ENCODE results near the gene BRD9.
"Not testable (repeated sequence)": the region's sequence is repeated elsewhere in the genome, so short reads cannot be mapped to it uniquely, and the experiment has no call there.

The BRD9 gene

GRCh38 chr5:842402-843221 lies 50.0 kb downstream of the BRD9 start:
- H3K27ac ChIP-seq (ENCODE audit: low read depth, low read length, severe bottlenecking); H3K9me3 ChIP-seq (ENCODE audit: control insufficient read depth, low read length); H3K4me1 ChIP-seq (ENCODE audit: control insufficient read depth, insufficient read depth, low read length, poor library complexity, severe bottlenecking); H3K4me3 ChIP-seq (ENCODE audit: extremely low read depth, insufficient read depth, low read length, poor library complexity, severe bottlenecking); H3K36me3 ChIP-seq (ENCODE audit: control insufficient read depth, insufficient read depth, low read length): not testable (repeated sequence)
- 88 to 92% methylated on average over 6 to 17 of the region's 32 CpGs for WGBS, 2 experiments (ENCODE audit: insufficient coverage in 2 of 2)

GRCh38 chr5:841531-842401 lies 50.8 kb downstream of the BRD9 start:
- not testable (repeated sequence) for H3K4me1 ChIP-seq (ENCODE audit: control insufficient read depth, insufficient read depth, low read length, poor library complexity, severe bottlenecking); H3K9me3 ChIP-seq (ENCODE audit: control insufficient read depth, low read length); H3K36me3 ChIP-seq (ENCODE audit: control insufficient read depth, insufficient read depth, low read length); H3K27ac ChIP-seq (ENCODE audit: low read depth, low read length, severe bottlenecking); H3K4me3 ChIP-seq (ENCODE audit: extremely low read depth, insufficient read depth, low read length, poor library complexity, severe bottlenecking)
- WGBS, 2 experiments (ENCODE audit: insufficient coverage in 2 of 2), result 95 to 98% methylated on average over 7 to 8 of the region's 15 CpGs

- not testable (repeated sequence) for H3K4me3 ChIP-seq (ENCODE audit: extremely low read depth, insufficient read depth, low read length, poor library complexity, severe bottlenecking); H3K9me3 ChIP-seq (ENCODE audit: control insufficient read depth, low read length); H3K4me1 ChIP-seq (ENCODE audit: control insufficient read depth, insufficient read depth, low read length, poor library complexity, severe bottlenecking); H3K27ac ChIP-seq (ENCODE audit: low read depth, low read length, severe bottlenecking); H3K36me3 ChIP-seq (ENCODE audit: control insufficient read depth, insufficient read depth, low read length)
- no CpG with 5 or more reads among the region's 10 CpGs for WGBS, 2 experiments (ENCODE audit: insufficient coverage in 2 of 2)
These were observed 51.6 kb downstream of the BRD9 start for GRCh38 chr5:840974-841435.

- H3K4me3 ChIP-seq (ENCODE audit: extremely low read depth, insufficient read depth, low read length, poor library complexity, severe bottlenecking); H3K27ac ChIP-seq (ENCODE audit: low read depth, low read length, severe bottlenecking); H3K9me3 ChIP-seq (ENCODE audit: control insufficient read depth, low read length); H3K4me1 ChIP-seq (ENCODE audit: control insufficient read depth, insufficient read depth, low read length, poor library complexity, severe bottlenecking); H3K36me3 ChIP-seq (ENCODE audit: control insufficient read depth, insufficient read depth, low read length): not testable (repeated sequence)
- WGBS, 2 experiments (ENCODE audit: insufficient coverage in 2 of 2), result 93% methylated on average over 18 of the region's 21 CpGs
These were observed 52.3 kb downstream of the BRD9 start for GRCh38 chr5:840118-840973.

GRCh38 chr5:838431-838851 lies 54.2 kb downstream of the BRD9 start:
- not testable (repeated sequence) for H3K36me3 ChIP-seq (ENCODE audit: control insufficient read depth, insufficient read depth, low read length); H3K27ac ChIP-seq (ENCODE audit: low read depth, low read length, severe bottlenecking); H3K4me1 ChIP-seq (ENCODE audit: control insufficient read depth, insufficient read depth, low read length, poor library complexity, severe bottlenecking); H3K4me3 ChIP-seq (ENCODE audit: extremely low read depth, insufficient read depth, low read length, poor library complexity, severe bottlenecking); H3K9me3 ChIP-seq (ENCODE audit: control insufficient read depth, low read length)
- WGBS, 2 experiments (ENCODE audit: insufficient coverage in 2 of 2), result 78 to 92% methylated on average over 4 to 5 of the region's 10 CpGs

DNA sequence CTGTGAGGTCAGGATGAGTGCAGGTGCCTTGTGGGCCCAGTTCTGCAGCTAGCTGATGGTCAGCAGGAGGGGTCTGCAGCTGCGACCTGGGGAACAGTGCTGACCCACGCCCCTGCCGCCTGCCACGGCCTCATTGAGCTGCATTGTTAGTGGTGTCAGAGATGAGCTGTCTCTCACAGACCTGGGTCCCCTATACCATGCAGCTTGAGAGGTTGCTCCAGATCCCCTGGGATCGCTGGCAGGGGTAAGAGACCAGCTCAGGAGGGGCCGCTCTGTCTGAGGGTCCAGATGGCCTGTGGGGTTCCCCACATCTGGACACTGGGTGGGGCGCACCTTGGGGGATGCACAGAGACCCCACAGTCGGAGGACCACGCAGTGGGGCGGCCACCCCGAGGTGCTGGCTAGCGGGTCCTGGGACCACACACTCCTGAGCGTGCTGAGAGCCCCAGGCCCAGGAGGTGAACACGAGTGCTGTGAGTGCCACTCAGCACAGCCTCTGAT lies 54.9 kb downstream of the BRD9 start:
- not testable (repeated sequence) for H3K9me3 ChIP-seq (ENCODE audit: control insufficient read depth, low read length); H3K4me1 ChIP-seq (ENCODE audit: control insufficient read depth, insufficient read depth, low read length, poor library complexity, severe bottlenecking); H3K4me3 ChIP-seq (ENCODE audit: extremely low read depth, insufficient read depth, low read length, poor library complexity, severe bottlenecking); H3K27ac ChIP-seq (ENCODE audit: low read depth, low read length, severe bottlenecking); H3K36me3 ChIP-seq (ENCODE audit: control insufficient read depth, insufficient read depth, low read length)
- 94 to 95% methylated on average over 6 to 14 of the region's 14 CpGs for WGBS, 2 experiments (ENCODE audit: insufficient coverage in 2 of 2)

DNA sequence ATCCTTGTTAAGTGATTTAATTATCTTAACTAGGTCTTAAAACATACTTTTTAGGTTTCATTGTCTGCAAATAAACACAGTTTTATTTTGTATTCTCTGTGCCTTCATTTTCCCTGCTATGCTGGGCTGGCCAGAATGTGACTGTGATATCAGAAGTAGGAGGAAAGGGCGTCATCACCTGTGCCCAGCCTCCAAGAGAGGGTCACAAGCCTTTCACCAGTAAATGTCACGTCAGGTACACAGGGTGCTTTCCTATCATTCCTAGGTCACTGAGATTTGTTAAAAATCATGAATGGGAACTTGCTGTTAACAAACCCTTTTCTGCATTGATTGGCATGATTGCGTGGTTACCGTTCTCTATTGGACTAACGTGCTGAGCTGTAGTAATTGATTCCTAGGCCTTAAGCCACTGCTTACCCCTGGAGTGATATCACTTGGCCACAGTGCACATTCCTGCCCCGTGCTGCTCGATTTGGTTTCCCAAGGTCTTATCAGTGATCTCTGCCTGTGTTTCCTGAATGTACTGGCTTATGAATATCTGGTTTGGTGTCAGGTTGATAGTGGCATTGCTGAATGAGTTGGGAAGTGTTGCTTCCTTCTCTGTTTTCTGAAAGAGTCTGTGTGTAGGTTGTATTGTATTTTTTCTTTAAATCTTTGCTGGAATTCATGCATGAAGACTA lies 56.5 kb downstream of the BRD9 start:
- WGBS, 2 experiments (ENCODE audit: insufficient coverage in 2 of 2), result 95 to 97% methylated on average over 4 to 7 of the region's 7 CpGs
- not testable (repeated sequence) for H3K4me3 ChIP-seq (ENCODE audit: extremely low read depth, insufficient read depth, low read length, poor library complexity, severe bottlenecking); H3K27ac ChIP-seq (ENCODE audit: low read depth, low read length, severe bottlenecking)

GRCh38 chr5:834013-834412 lies 58.6 kb downstream of the BRD9 start:
- H3K36me3 ChIP-seq (ENCODE audit: control insufficient read depth, insufficient read depth, low read length); H3K9me3 ChIP-seq (ENCODE audit: control insufficient read depth, low read length); H3K27ac ChIP-seq (ENCODE audit: low read depth, low read length, severe bottlenecking); H3K4me3 ChIP-seq (ENCODE audit: extremely low read depth, insufficient read depth, low read length, poor library complexity, severe bottlenecking); H3K4me1 ChIP-seq (ENCODE audit: control insufficient read depth, insufficient read depth, low read length, poor library complexity, severe bottlenecking): not testable (repeated sequence)
- WGBS, 2 experiments (ENCODE audit: insufficient coverage in 2 of 2), result no CpG with 5 or more reads among the region's 2 CpGs

More for the DNA sequence above, 56.5 kb downstream of the BRD9 start:
- not testable (repeated sequence) for H3K4me1 ChIP-seq (ENCODE audit: control insufficient read depth, insufficient read depth, low read length, poor library complexity, severe bottlenecking); H3K9me3 ChIP-seq (ENCODE audit: control insufficient read depth, low read length); H3K36me3 ChIP-seq (ENCODE audit: control insufficient read depth, insufficient read depth, low read length)

DNA sequence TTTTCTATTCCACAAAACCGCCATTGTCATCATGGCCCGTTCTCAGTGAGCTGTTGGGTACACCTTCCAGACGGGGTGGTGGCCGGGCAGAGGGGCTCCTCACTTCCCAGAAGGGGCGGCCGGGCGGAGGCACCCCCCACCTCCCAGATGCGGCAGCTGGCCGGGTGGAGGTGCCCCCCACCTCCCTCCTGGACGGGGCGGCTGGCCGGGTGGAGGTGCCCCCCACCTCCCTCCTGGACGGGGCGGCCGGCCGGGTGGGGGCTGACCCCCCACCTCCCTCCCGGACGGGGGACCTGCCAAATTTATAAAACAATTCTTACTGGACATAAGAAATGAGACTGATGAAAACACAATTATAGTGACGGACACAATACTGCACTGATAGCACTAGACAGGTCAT lies 64.4 kb downstream of the BRD9 start:
- H3K9me3 ChIP-seq (ENCODE audit: control insufficient read depth, low read length); H3K4me1 ChIP-seq (ENCODE audit: control insufficient read depth, insufficient read depth, low read length, poor library complexity, severe bottlenecking); H3K4me3 ChIP-seq (ENCODE audit: extremely low read depth, insufficient read depth, low read length, poor library complexity, severe bottlenecking); H3K36me3 ChIP-seq (ENCODE audit: control insufficient read depth, insufficient read depth, low read length); H3K27ac ChIP-seq (ENCODE audit: low read depth, low read length, severe bottlenecking): not testable (repeated sequence)
- WGBS, 2 experiments (ENCODE audit: insufficient coverage in 2 of 2), result no CpG with 5 or more reads among the region's 19 CpGs

DNA sequence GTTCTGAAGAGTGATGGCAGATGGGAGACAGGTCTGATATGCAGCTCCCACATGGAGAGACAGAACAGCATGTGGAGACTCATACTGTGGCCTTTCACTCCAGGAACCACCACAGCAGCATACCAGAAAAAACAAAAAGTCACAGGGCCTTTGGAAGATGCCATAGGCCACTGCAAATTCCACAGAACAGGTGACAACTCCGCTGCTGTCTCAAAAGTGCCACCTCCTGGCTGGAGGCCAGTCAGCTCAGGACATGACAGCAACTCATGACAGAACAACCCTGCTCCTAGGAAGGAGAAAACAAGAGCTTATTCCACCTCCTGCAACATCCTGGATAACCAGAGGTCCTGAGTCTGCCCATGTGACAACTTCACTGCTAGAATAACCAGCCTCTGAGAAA lies 67.1 kb downstream of the BRD9 start:
- whole genome bisulfite sequencing, 2 experiments (ENCODE audit: insufficient coverage in 2 of 2), result 40% methylated on average over 1 of the region's 1 CpG; no CpG with 5 or more reads in 1 of the 2 experiments

More for the DNA sequence above, 67.1 kb downstream of the BRD9 start:
- H3K4me3 ChIP-seq (ENCODE audit: extremely low read depth, insufficient read depth, low read length, poor library complexity, severe bottlenecking); H3K27ac ChIP-seq (ENCODE audit: low read depth, low read length, severe bottlenecking); H3K4me1 ChIP-seq (ENCODE audit: control insufficient read depth, insufficient read depth, low read length, poor library complexity, severe bottlenecking); H3K9me3 ChIP-seq (ENCODE audit: control insufficient read depth, low read length); H3K36me3 ChIP-seq (ENCODE audit: control insufficient read depth, insufficient read depth, low read length): not testable (repeated sequence)

Measured in mesodermal cell (in vitro differentiated cells).